Spleen (tissue), 7 donors: ENCODE measurements around the gene AP1G2.

Experiments used
- POLR2A ChIP-seq, 3 donors: fragments of 450-650 bp; IDR thresholded peaks; one replicate each; pipeline ENCODE4 v1.5.1; 2017; ENCODE audit warnings: antibody characterized with exemption in 3 of 3, mild to moderate bottlenecking in 1 of 3
- TF ChIP-seq, protein P1 (sequence below), 11 experiments: fragments of 200-600 bp in 7 of 11; fragments of 450-650 bp in 4 of 11; sonication (generic) in 4 of 11; IDR thresholded peaks in 8 of 11; conservative IDR thresholded peaks in 3 of 11; 1 replicate in 7 of 11; 2 replicates in 4 of 11; pipeline versions ENCODE4 v1.4.0 to v1.8.0; 2016 to 2021; ENCODE audit warnings: antibody characterized with exemption in 11 of 11, inconsistent platforms in 4 of 11, mild to moderate bottlenecking in 1 of 11
- donor health status: DM: no; HTN: no; CAD: no; lungs with moderate emphysema.
- donor health status: DM: no; HTN: no; CAD: no.
- donor health status: DM: no; HTN: no; CAD: no.

DNA sequence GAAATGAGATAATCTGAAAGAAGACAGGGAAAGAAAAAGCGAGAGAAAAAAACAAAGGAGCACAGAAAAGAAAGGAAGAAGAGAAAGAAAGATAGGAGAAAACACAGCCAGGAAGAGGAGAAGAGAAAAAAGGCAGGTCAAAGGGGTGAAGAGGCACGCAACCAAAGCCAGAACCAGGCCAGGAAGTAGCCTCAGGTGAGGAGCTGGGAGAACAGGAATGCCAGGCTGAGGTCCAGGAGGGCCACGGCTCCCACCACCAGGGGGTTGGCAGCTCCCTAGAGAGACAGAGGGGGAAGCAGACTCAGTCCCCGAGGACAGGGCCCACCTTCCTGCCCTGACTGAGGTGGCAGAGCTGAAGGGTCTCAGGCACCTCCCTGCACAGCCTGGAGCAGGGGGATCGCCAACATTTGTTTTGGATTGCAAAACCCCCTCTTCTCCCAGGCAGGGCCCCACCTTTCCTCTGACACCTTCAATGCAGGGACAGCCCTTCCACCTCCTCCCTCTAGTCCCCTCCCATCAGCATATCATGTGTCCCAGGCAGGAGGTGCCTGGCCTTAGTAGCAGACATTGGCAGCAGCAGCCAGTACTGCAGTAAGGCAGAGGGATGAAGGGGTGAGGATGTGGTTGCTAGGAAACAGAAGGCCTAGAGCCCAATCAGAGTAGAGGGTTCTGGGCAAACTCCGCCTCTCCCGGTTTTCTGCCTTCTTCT, 2.0 kb upstream of the AP1G2 start:
- TF ChIP-seq, protein P1, sequence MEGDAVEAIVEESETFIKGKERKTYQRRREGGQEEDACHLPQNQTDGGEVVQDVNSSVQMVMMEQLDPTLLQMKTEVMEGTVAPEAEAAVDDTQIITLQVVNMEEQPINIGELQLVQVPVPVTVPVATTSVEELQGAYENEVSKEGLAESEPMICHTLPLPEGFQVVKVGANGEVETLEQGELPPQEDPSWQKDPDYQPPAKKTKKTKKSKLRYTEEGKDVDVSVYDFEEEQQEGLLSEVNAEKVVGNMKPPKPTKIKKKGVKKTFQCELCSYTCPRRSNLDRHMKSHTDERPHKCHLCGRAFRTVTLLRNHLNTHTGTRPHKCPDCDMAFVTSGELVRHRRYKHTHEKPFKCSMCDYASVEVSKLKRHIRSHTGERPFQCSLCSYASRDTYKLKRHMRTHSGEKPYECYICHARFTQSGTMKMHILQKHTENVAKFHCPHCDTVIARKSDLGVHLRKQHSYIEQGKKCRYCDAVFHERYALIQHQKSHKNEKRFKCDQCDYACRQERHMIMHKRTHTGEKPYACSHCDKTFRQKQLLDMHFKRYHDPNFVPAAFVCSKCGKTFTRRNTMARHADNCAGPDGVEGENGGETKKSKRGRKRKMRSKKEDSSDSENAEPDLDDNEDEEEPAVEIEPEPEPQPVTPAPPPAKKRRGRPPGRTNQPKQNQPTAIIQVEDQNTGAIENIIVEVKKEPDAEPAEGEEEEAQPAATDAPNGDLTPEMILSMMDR (IDR thresholded peaks at IDR 0.05 in 8 of 11, conservative IDR thresholded peaks at IDR 0.05 in 3 of 11): no peak
- no peak for TF ChIP-seq POLR2A (IDR thresholded peaks at IDR 0.05)
